Esophagus muscularis mucosa (tissue), 3 donors: ENCODE measurements around the gene ABHD17B.

ENCODE experiments used
- POLR2A ChIP-seq: fragments of 450-650 bp; IDR thresholded peaks from one replicate; pipeline ENCODE4 v1.6.1; 2017; ENCODE audit warnings: antibody characterized with exemption, moderate library complexity, mild to moderate bottlenecking, low read depth
- TF ChIP-seq, protein P1 (sequence below), 3 experiments: fragments of 200-600 bp in 2 of 3; fragments of 450-650 bp in 1 of 3; sonication (generic) in 2 of 3; IDR thresholded peaks; one replicate each; pipeline ENCODE4 v1.5.1; 2017 to 2019; ENCODE audit warnings: antibody characterized with exemption in 3 of 3, mild to moderate bottlenecking in 2 of 3, moderate library complexity in 1 of 3

DNA sequence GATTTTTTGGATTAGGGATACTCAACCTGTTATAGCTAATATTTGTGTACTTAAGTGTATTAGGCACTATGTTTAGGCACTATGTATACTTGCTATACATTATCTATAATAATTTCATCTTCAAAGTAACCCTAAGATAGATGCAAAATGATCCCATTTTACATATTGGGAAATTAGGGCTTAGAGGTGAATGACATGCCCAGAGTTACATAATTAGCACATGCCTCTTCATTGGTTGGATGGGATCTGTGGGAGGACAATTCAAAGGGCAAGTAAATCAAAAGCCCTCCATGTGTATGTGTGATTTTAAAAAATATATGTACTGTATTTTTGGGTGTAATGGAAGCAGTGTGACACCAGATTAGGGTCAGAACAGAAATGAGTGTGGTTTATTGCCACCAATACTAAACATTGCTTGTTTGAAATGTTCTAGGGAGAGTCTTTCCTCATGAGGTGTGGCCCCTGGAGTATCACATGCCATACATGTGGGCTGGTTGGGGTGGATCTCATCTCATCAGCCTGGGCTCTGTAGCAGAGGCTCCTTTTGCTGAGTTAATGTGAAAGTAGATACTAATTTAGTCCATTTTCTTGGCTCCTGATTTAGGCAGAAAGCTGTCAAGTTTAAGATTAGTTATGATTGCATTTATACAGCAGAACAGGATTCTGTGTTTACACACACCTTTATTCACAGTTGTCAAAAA, 6.0 kb upstream of the ABHD17B start:
- no peak for TF ChIP-seq POLR2A
- TF ChIP-seq, protein P1, sequence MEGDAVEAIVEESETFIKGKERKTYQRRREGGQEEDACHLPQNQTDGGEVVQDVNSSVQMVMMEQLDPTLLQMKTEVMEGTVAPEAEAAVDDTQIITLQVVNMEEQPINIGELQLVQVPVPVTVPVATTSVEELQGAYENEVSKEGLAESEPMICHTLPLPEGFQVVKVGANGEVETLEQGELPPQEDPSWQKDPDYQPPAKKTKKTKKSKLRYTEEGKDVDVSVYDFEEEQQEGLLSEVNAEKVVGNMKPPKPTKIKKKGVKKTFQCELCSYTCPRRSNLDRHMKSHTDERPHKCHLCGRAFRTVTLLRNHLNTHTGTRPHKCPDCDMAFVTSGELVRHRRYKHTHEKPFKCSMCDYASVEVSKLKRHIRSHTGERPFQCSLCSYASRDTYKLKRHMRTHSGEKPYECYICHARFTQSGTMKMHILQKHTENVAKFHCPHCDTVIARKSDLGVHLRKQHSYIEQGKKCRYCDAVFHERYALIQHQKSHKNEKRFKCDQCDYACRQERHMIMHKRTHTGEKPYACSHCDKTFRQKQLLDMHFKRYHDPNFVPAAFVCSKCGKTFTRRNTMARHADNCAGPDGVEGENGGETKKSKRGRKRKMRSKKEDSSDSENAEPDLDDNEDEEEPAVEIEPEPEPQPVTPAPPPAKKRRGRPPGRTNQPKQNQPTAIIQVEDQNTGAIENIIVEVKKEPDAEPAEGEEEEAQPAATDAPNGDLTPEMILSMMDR (IDR thresholded peaks at IDR 0.05): no peak
